Type B pancreatic cell (in vitro differentiated cells): ENCODE data around the gene TTN. TPM values are rescaled to one million over a fixed set of nuclear protein-coding genes. Genes with fewer than 3 reads are reported as not detected.

Experiments
- DNase-seq: peaks from one replicate; pipeline ENCODE4 v3.0.0; 2021; ENCODE audit warnings: mixed read lengths; ENCODE audit not compliant: unreplicated experiment; ENCODE audit errors: extremely low spot score
- H3K27ac Mint-ChIP-seq: 2 replicates; pipeline ENCODE4 v1.8.0; 2021; ENCODE audit warnings: mild to moderate bottlenecking, mixed read lengths
- H3K27me3 Mint-ChIP-seq: 2 replicates; pipeline ENCODE4 v1.8.0; 2021; ENCODE audit warnings: mixed read lengths
- H3K36me3 Mint-ChIP-seq: 2 replicates; pipeline ENCODE4 v1.8.0; 2021; ENCODE audit warnings: mixed read lengths
- H3K4me1 Mint-ChIP-seq: one replicate; pipeline ENCODE4 v1.8.0; 2021; ENCODE audit warnings: mixed read lengths; ENCODE audit not compliant: unreplicated experiment
- H3K4me3 Mint-ChIP-seq: 2 replicates; pipeline ENCODE4 v1.8.0; 2021; ENCODE audit warnings: mild to moderate bottlenecking, mixed read lengths
- H3K9me3 Mint-ChIP-seq: 2 replicates; pipeline ENCODE4 v1.8.0; 2021; ENCODE audit warnings: mixed read lengths
- total RNA-seq: library from RNA; stranded (reverse); gene quantifications from 2 replicates; pipeline ENCODE4 v1.2.1, GENCODE V29; 2021; ENCODE audit warnings: low replicate concordance
- TF ChIP-seq, protein P1 (sequence below): fragments of 200-600 bp; sonication (generic); conservative IDR thresholded peaks from 2 replicates; pipeline ENCODE4 v1.5.0; 2021; ENCODE audit warnings: antibody characterized with exemption, mild to moderate bottlenecking

The TTN gene
- total RNA-seq, 1 donor from 2014 or later, result 5.6 TPM

- TF ChIP-seq, protein P1, sequence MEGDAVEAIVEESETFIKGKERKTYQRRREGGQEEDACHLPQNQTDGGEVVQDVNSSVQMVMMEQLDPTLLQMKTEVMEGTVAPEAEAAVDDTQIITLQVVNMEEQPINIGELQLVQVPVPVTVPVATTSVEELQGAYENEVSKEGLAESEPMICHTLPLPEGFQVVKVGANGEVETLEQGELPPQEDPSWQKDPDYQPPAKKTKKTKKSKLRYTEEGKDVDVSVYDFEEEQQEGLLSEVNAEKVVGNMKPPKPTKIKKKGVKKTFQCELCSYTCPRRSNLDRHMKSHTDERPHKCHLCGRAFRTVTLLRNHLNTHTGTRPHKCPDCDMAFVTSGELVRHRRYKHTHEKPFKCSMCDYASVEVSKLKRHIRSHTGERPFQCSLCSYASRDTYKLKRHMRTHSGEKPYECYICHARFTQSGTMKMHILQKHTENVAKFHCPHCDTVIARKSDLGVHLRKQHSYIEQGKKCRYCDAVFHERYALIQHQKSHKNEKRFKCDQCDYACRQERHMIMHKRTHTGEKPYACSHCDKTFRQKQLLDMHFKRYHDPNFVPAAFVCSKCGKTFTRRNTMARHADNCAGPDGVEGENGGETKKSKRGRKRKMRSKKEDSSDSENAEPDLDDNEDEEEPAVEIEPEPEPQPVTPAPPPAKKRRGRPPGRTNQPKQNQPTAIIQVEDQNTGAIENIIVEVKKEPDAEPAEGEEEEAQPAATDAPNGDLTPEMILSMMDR, result no peak
- peaks cover 3% of the 10 kb centered on the region for H3K27me3 Mint-ChIP-seq
- no peaks in the 10 kb centered on the region for H3K9me3 Mint-ChIP-seq
- H3K36me3 Mint-ChIP-seq, result no peaks in the 10 kb centered on the region
- peaks cover 4% of the 10 kb centered on the region for H3K4me1 Mint-ChIP-seq
- no peak for DNase-seq
- no peak overlapping the region for H3K4me3 Mint-ChIP-seq
- no peak overlapping the region for H3K27ac Mint-ChIP-seq
Measured at GRCh38 chr2:178827111-178827510, 19.9 kb upstream of the TTN start.

DNA sequence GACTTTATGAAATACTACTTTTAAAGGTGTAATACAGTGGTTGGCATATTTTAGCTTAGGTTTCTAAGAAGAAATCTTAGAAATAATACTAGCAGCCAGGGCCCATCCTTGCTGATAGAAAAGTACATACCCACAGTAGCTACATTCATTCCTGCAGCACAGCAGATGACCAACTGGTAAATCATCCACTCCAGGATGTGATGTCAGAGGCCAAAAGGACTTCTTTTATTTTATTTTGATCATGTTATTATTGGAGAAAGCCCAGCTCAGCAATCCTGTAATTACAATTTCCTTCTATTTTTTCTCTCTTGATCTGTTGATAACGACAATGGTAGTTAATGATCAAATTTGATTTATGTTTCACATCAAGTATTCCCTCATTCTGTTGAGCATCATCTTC lies 18.0 kb upstream of the TTN start:
- H3K9me3 Mint-ChIP-seq, result no peaks in the 10 kb centered on the region
- H3K4me1 Mint-ChIP-seq, result peaks cover 4% of the 10 kb centered on the region
- DNase-seq, result no peak
- no peak overlapping the region for H3K27ac Mint-ChIP-seq
- H3K4me3 Mint-ChIP-seq, result no peak overlapping the region
- H3K27me3 Mint-ChIP-seq, result no peaks in the 10 kb centered on the region
- TF ChIP-seq, protein P1, result no peak
- H3K36me3 Mint-ChIP-seq, result no peaks in the 10 kb centered on the region

- H3K27me3 Mint-ChIP-seq, result no peaks in the 10 kb centered on the region
Measured at GRCh38 chr2:178824181-178824580, 17.0 kb upstream of the TTN start.

DNA sequence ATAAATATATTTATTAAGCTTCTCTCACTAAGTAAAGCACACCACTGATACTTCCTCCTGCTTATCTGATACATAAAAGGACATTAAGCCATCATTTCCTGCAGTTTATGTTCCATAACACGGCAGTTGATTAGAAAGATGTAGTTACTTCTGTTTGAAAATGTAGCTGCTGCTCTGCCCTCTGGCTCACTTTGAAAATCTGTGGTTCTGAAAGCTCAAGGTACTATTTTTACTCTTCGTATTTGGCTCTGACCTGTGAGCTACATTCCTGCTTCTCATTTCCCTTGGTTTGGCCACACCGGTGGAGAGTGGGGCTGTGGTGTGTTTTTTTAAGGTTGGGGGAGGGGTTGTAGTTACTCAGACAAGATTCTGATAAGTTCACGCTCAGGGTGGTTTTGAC lies 12.8 kb upstream of the TTN start:
- Mint-ChIP-seq H3K9me3 (no peaks in the 10 kb centered on the region), H3K4me3 (no peak overlapping the region), H3K4me1 (no peaks in the 10 kb centered on the region), H3K27ac (no peak overlapping the region), H3K27me3 (no peaks in the 10 kb centered on the region), H3K36me3 (no peaks in the 10 kb centered on the region)
- TF ChIP-seq, protein P1, result no peak
- no peak for DNase-seq

More at GRCh38 chr2:178824181-178824580, 17.0 kb upstream of the TTN start:
- Mint-ChIP-seq H3K4me3 (no peak overlapping the region), H3K9me3 (no peaks in the 10 kb centered on the region), H3K27ac (no peak overlapping the region), H3K4me1 (peaks cover 2% of the 10 kb centered on the region), H3K36me3 (no peaks in the 10 kb centered on the region)
- DNase-seq, result no peak
- TF ChIP-seq, protein P1, result no peak

GRCh38 chr2:178819147-178819875 lies 12.1 kb upstream of the TTN start:
- Mint-ChIP-seq H3K27ac (no peak overlapping the region), H3K9me3 (no peaks in the 10 kb centered on the region), H3K4me3 (no peak overlapping the region), H3K36me3 (no peaks in the 10 kb centered on the region), H3K27me3 (no peaks in the 10 kb centered on the region), H3K4me1 (no peaks in the 10 kb centered on the region)
- no peak for DNase-seq
- TF ChIP-seq, protein P1, result no peak

GRCh38 chr2:178811901-178812300 lies 4.7 kb upstream of the TTN start:
- Mint-ChIP-seq H3K27me3 (peaks cover 3% of the 10 kb centered on the region), H3K9me3 (no peaks in the 10 kb centered on the region), H3K36me3 (no peaks in the 10 kb centered on the region), H3K4me3 (no peak overlapping the region), H3K4me1 (no peaks in the 10 kb centered on the region), H3K27ac (no peak overlapping the region)
- TF ChIP-seq, protein P1, result no peak
- no peak for DNase-seq
